HuH-7.5 (cell line): ENCODE data around the gene ATXN1.

Experiments
- DNase-seq: peaks from one replicate; pipeline ENCODE4 v3.0.0; 2011; ENCODE audit warnings: low spot score

The ATXN1 gene

GRCh38 chr6:16533210-16533609, 228.1 kb downstream of the ATXN1 start:
- DNase-seq = no peak

GRCh38 chr6:16527691-16528090, 233.6 kb downstream of the ATXN1 start:
- no peak for DNase-seq

- DNase-seq = no peak
Measured at GRCh38 chr6:16524380-16524707, 236.9 kb downstream of the ATXN1 start.

GRCh38 chr6:16523606-16524379, 237.5 kb downstream of the ATXN1 start:
- no peak for DNase-seq

- DNase-seq = no peak
Measured at GRCh38 chr6:16522937-16523336, 238.3 kb downstream of the ATXN1 start.

- no peak for DNase-seq
Measured at GRCh38 chr6:16521528-16521927, 239.7 kb downstream of the ATXN1 start.

- DNase-seq = no peak
Measured at GRCh38 chr6:16519265-16520242, 241.7 kb downstream of the ATXN1 start.

- DNase-seq = no peak
Measured at GRCh38 chr6:16518265-16518664, 243.0 kb downstream of the ATXN1 start.

GRCh38 chr6:16514249-16514648, 247.0 kb downstream of the ATXN1 start:
- DNase-seq = no peak

- DNase-seq = no peak
Measured at GRCh38 chr6:16512544-16513290, 248.5 kb downstream of the ATXN1 start.

- no peak for DNase-seq
Measured at GRCh38 chr6:16511723-16512489, 249.4 kb downstream of the ATXN1 start.

GRCh38 chr6:16511040-16511660, 250.1 kb downstream of the ATXN1 start:
- DNase-seq = no peak

GRCh38 chr6:16510245-16510644, 251.0 kb downstream of the ATXN1 start:
- DNase-seq = no peak

GRCh38 chr6:16508959-16509358, 252.3 kb downstream of the ATXN1 start:
- no peak for DNase-seq

- no peak for DNase-seq
Measured at GRCh38 chr6:16505711-16506357, 255.4 kb downstream of the ATXN1 start.

GRCh38 chr6:16504609-16505008, 256.7 kb downstream of the ATXN1 start:
- no peak for DNase-seq

- no peak for DNase-seq
Measured at GRCh38 chr6:16503970-16504415, 257.3 kb downstream of the ATXN1 start.

- DNase-seq = no peak
Measured at GRCh38 chr6:16503241-16503775, 258.0 kb downstream of the ATXN1 start.

- no peak for DNase-seq
Measured at GRCh38 chr6:16498957-16499356, 262.3 kb downstream of the ATXN1 start.

- DNase-seq = no peak
Measured at GRCh38 chr6:16498237-16498636, 263.0 kb downstream of the ATXN1 start.
